Mucosa of rectum (tissue), 2 donors: Measurements from ENCODE around the gene C9orf78.

Source experiments
- H3K27ac ChIP-seq, 2 donors: one replicate each; pipeline ENCODE4 v1.7.0; 2013; ENCODE audit warnings: inconsistent platforms in 2 of 2, low read depth in 2 of 2, low read length in 2 of 2
- H3K27me3 ChIP-seq, 2 donors: one replicate each; pipeline ENCODE4 v1.7.0; 2013; ENCODE audit warnings: low read length in 2 of 2; ENCODE audit not compliant: control insufficient read depth in 2 of 2, insufficient read depth in 2 of 2
- H3K36me3 ChIP-seq, 2 donors: one replicate each; pipeline ENCODE4 v1.7.0; 2013; ENCODE audit warnings: low read length in 2 of 2; ENCODE audit not compliant: control insufficient read depth in 2 of 2, insufficient read depth in 2 of 2
- H3K4me1 ChIP-seq, 2 donors: one replicate each; pipeline ENCODE4 v1.7.0; 2013; ENCODE audit warnings: low read length in 2 of 2, mild to moderate bottlenecking in 1 of 2; ENCODE audit not compliant: control insufficient read depth in 2 of 2, insufficient read depth in 2 of 2
- H3K4me3 ChIP-seq, 2 donors: one replicate each; pipeline ENCODE4 v1.7.0; 2013; ENCODE audit warnings: low read length in 2 of 2
- H3K9ac ChIP-seq, 2 donors: one replicate each; pipeline ENCODE4 v1.7.0; 2013; ENCODE audit warnings: low read length in 2 of 2, low read depth in 1 of 2, mild to moderate bottlenecking in 1 of 2
- H3K9me3 ChIP-seq, 2 donors: one replicate each; pipeline ENCODE4 v1.7.0; 2013; ENCODE audit warnings: low read length in 2 of 2; ENCODE audit not compliant: control insufficient read depth in 2 of 2
- donor health status: healthy.
- donor health status: Normal muscosa, but diverticular disease.

C9orf78 gene

GRCh38 chr9:129867136-129868022 is 32.3 kb upstream of the C9orf78 start:
- Histone ChIP-seq H3K9ac (no peak overlapping the region), H3K4me3 (no peak overlapping the region), H3K27ac (no peak overlapping the region), H3K27me3 (no peaks in the 10 kb centered on the region), H3K36me3 (peaks cover 14 to 16% of the 10 kb centered on the region in 2 donors), H3K4me1 (no peaks in the 10 kb centered on the region), H3K9me3 (no peaks in the 10 kb centered on the region)

- no peaks in the 10 kb centered on the region for H3K4me1 ChIP-seq
- H3K9me3 ChIP-seq, result no peaks in the 10 kb centered on the region
- no peak overlapping the region for H3K27ac ChIP-seq
- H3K27me3 ChIP-seq, result no peaks in the 10 kb centered on the region
- H3K36me3 ChIP-seq, result peaks cover 19 to 22% of the 10 kb centered on the region in 2 donors
- no peak overlapping the region for H3K9ac ChIP-seq
- no peak overlapping the region for H3K4me3 ChIP-seq
Measured at GRCh38 chr9:129866394-129867135, 31.5 kb upstream of the C9orf78 start.

GRCh38 chr9:129865668-129866320 is 30.7 kb upstream of the C9orf78 start:
- Histone ChIP-seq H3K4me3 (no peak overlapping the region), H3K9me3 (no peaks in the 10 kb centered on the region), H3K4me1 (no peaks in the 10 kb centered on the region), H3K9ac (no peak overlapping the region), H3K36me3 (peaks cover 26% of the 10 kb centered on the region in 2 donors), H3K27ac (no peak overlapping the region), H3K27me3 (no peaks in the 10 kb centered on the region)

GRCh38 chr9:129864991-129865647 is 30.0 kb upstream of the C9orf78 start:
- Histone ChIP-seq H3K9ac (no peak overlapping the region), H3K4me3 (no peak overlapping the region), H3K36me3 (peaks cover 26 to 30% of the 10 kb centered on the region in 2 donors), H3K27ac (no peak overlapping the region), H3K4me1 (no peaks in the 10 kb centered on the region), H3K9me3 (no peaks in the 10 kb centered on the region), H3K27me3 (no peaks in the 10 kb centered on the region)

- peaks cover 34 to 38% of the 10 kb centered on the region in 2 donors for H3K36me3 ChIP-seq
- H3K4me3 ChIP-seq, result no peak overlapping the region
- H3K27me3 ChIP-seq, result no peaks in the 10 kb centered on the region
- no peaks in the 10 kb centered on the region for H3K4me1 ChIP-seq
- no peaks in the 10 kb centered on the region for H3K9me3 ChIP-seq
- H3K9ac ChIP-seq, result no peak overlapping the region
- H3K27ac ChIP-seq, result no peak overlapping the region
Measured at GRCh38 chr9:129863059-129863690, 28.1 kb upstream of the C9orf78 start.

- Histone ChIP-seq H3K4me1 (no peaks in the 10 kb centered on the region), H3K9ac (no peak overlapping the region), H3K27me3 (no peaks in the 10 kb centered on the region), H3K36me3 (peaks cover 35 to 45% of the 10 kb centered on the region in 2 donors), H3K27ac (no peak overlapping the region), H3K4me3 (no peak overlapping the region), H3K9me3 (no peaks in the 10 kb centered on the region)
Measured at GRCh38 chr9:129861447-129861827, 26.4 kb upstream of the C9orf78 start.

GRCh38 chr9:129860653-129861446 is 25.8 kb upstream of the C9orf78 start:
- H3K4me3 ChIP-seq, result no peak overlapping the region
- no peaks in the 10 kb centered on the region for H3K9me3 ChIP-seq
- H3K27ac ChIP-seq, result no peak overlapping the region
- H3K27me3 ChIP-seq, result no peaks in the 10 kb centered on the region
- peaks cover 35 to 46% of the 10 kb centered on the region in 2 donors for H3K36me3 ChIP-seq
- H3K4me1 ChIP-seq, result no peaks in the 10 kb centered on the region
- H3K9ac ChIP-seq, result no peak overlapping the region

GRCh38 chr9:129858167-129858962 is 23.3 kb upstream of the C9orf78 start:
- H3K4me3 ChIP-seq, result no peak overlapping the region
- no peaks in the 10 kb centered on the region for H3K4me1 ChIP-seq
- no peak overlapping the region for H3K27ac ChIP-seq
- no peaks in the 10 kb centered on the region for H3K27me3 ChIP-seq
- no peaks in the 10 kb centered on the region for H3K9me3 ChIP-seq
- H3K9ac ChIP-seq, result no peak overlapping the region
- peaks cover 43 to 47% of the 10 kb centered on the region in 2 donors for H3K36me3 ChIP-seq
